Activated CD8-positive, alpha-beta T cell treated with anti-CD3 and anti-CD28 coated beads for 36 hours (primary cell): ENCODE measurements around the gene RPH3AL. TPM values are rescaled to one million over a fixed set of nuclear protein-coding genes. Genes with fewer than 3 reads are reported as not detected.

Experiments used
- ATAC-seq: fragments of 200-7000 bp; cut with Tn5 transposase; one replicate; pipeline ENCODE4 v1.10.0; 2021; ENCODE audit warnings: mild to moderate bottlenecking, moderate library complexity
- CTCF ChIA-PET: fragments of 350-600 bp; sonication (Branson Sonifier 250); formaldehyde crosslinking; loops from one replicate; lab custom pipeline; 2021; ENCODE audit warnings: antibody characterized with exemption; lab: Charles Lee
- POLR2A ChIA-PET: fragments of 350-600 bp; sonication (Branson Sonifier 250); formaldehyde crosslinking; loops from one replicate; lab custom pipeline; 2021; ENCODE audit warnings: antibody characterized with exemption; lab: Charles Lee
- DNase-seq: peaks from one replicate; pipeline ENCODE4 v3.0.0-alpha.2; 2020
- H3K27ac Mint-ChIP-seq: one replicate; pipeline ENCODE4 v1.8.0; 2021; ENCODE audit warnings: mild to moderate bottlenecking, mixed read lengths
- H3K27me3 Mint-ChIP-seq: one replicate; pipeline ENCODE4 v1.8.0; 2021; ENCODE audit warnings: mixed read lengths
- H3K36me3 Mint-ChIP-seq: one replicate; pipeline ENCODE4 v1.8.0; 2021; ENCODE audit warnings: low read depth, mixed read lengths
- H3K4me1 Mint-ChIP-seq: one replicate; pipeline ENCODE4 v1.8.0; 2021; ENCODE audit warnings: low read depth, mixed read lengths
- H3K4me3 Mint-ChIP-seq: one replicate; pipeline ENCODE4 v1.8.0; 2021; ENCODE audit warnings: mild to moderate bottlenecking, moderate library complexity, mixed read lengths
- H3K9me3 Mint-ChIP-seq: one replicate; pipeline ENCODE4 v1.8.0; 2021; ENCODE audit warnings: mixed read lengths
- CTCF ChIP-seq: fragments of 200-600 bp; IDR thresholded peaks from one replicate; pipeline ENCODE4 v1.8.0; 2022; ENCODE audit warnings: antibody characterized with exemption, mild to moderate bottlenecking
- intact Hi-C: fragments of 100-400 bp; cut with micrococcal nuclease; formaldehyde crosslinking; loops from one replicate; pipeline ENCODE4 v1.10.0; 2022
- total RNA-seq, 2 experiments: library from RNA; stranded (reverse); gene quantifications; one replicate each; pipeline ENCODE4 v1.2.3, GENCODE V29; 2021

Gene RPH3AL
- total RNA-seq, 2 experiments from 2014 or later, result 0.72 to 1.1 TPM

DNA sequence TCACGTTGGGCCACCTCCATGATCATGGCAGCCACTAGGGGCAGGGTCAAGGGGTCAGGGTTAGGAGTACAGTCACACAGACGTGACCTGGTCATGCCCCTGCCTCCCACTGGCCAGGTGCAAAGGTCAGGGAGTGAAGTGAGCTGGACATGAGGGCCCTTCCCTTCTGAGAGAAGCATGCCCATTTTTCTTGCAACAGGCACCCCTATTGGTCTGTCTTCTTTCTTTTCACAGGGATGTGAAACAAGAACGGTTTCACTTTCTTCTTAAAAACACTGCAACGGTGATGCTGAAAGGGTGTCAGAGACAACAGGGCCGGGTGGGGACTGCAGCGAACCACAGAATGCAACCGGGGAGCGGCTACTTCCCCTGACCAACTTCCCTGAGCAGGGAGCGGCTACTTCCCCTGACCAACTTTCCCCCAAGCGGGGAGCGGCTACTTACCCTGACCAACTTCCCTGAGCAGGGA, 119.1 kb downstream of the RPH3AL start:
- H3K4me1 Mint-ChIP-seq, result no peaks in the 10 kb centered on the region
- no peak overlapping the region for H3K4me3 Mint-ChIP-seq
- no peaks in the 10 kb centered on the region for H3K9me3 Mint-ChIP-seq
- TF ChIP-seq CTCF, result no peak
- H3K27me3 Mint-ChIP-seq, result peaks cover 6% of the 10 kb centered on the region
- ATAC-seq, result no peak
- CTCF ChIA-PET, result no interaction called here
- POLR2A ChIA-PET, result interaction anchor here (0.7 kb wide), 1 partner anchor 851 kb away, joined by 3 read pairs; no protein-coding TSS in a partner anchor
- intact Hi-C loops, result no loop called here
- no peaks in the 10 kb centered on the region for H3K36me3 Mint-ChIP-seq
- DNase-seq, result no peak
- no peak overlapping the region for H3K27ac Mint-ChIP-seq

- POLR2A ChIA-PET, result no interaction called here
- Mint-ChIP-seq H3K27ac (no peak overlapping the region), H3K4me1 (no peaks in the 10 kb centered on the region), H3K27me3 (peaks cover 6% of the 10 kb centered on the region), H3K9me3 (no peaks in the 10 kb centered on the region), H3K36me3 (no peaks in the 10 kb centered on the region), H3K4me3 (no peak overlapping the region)
- no peak for TF ChIP-seq CTCF
- ATAC-seq (no peak), DNase-seq (no peak)
- intact Hi-C loops, result no loop called here
- CTCF ChIA-PET, result no interaction called here
Measured at GRCh38 chr17:231966-232807, 120.4 kb downstream of the RPH3AL start.

GRCh38 chr17:231191-231965, 121.2 kb downstream of the RPH3AL start:
- peaks cover 6% of the 10 kb centered on the region for H3K27me3 Mint-ChIP-seq
- DNase-seq (no peak), ATAC-seq (no peak)
- no peak overlapping the region for H3K27ac Mint-ChIP-seq
- H3K9me3 Mint-ChIP-seq, result no peaks in the 10 kb centered on the region
- H3K36me3 Mint-ChIP-seq, result no peaks in the 10 kb centered on the region
- no peak for TF ChIP-seq CTCF
- ChIA-PET CTCF (no interaction called here), POLR2A (no interaction called here)
- H3K4me1 Mint-ChIP-seq, result no peaks in the 10 kb centered on the region
- intact Hi-C loops, result no loop called here
- H3K4me3 Mint-ChIP-seq, result no peak overlapping the region

DNA sequence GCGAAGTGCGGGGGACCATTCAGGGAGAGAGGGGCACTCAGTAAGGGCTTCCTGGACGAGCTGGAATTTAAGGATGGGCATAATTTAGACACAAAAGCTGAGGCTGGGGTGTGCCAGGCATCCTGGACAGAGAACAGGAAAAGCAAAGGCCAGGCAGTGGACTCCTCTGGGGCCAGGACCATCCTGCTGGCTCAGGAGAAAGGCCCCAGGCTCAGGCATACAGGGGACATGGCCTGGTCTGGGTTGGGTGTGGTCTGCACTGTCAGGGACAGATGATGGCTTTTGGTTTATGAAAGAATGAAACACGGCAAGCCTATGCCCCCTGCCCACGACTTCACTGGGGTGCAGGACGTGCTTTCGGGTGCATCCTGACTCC, 122.2 kb downstream of the RPH3AL start:
- DNase-seq (no peak), ATAC-seq (no peak)
- no peak overlapping the region for H3K4me3 Mint-ChIP-seq
- no peaks in the 10 kb centered on the region for H3K4me1 Mint-ChIP-seq
- no peak overlapping the region for H3K27ac Mint-ChIP-seq
- no peak for TF ChIP-seq CTCF
- POLR2A ChIA-PET, result no interaction called here
- no peaks in the 10 kb centered on the region for H3K36me3 Mint-ChIP-seq
- CTCF ChIA-PET, result no interaction called here
- peaks cover 6% of the 10 kb centered on the region for H3K27me3 Mint-ChIP-seq
- no peaks in the 10 kb centered on the region for H3K9me3 Mint-ChIP-seq
- intact Hi-C loops, result no loop called here
